Smooth muscle cell (in vitro differentiated cells): ENCODE measurements around the gene SNX9. TPM values are rescaled to one million over a fixed set of nuclear protein-coding genes. Genes with fewer than 3 reads are reported as not detected.
"Not testable (repeated sequence)": the region's sequence is repeated elsewhere in the genome, so short reads cannot be mapped to it uniquely, and the experiment has no call there.

Source experiments
- DNase-seq: peaks from one replicate; lab custom pipeline; 2025; ENCODE audit not compliant: unreplicated experiment; lab: John Stamatoyannopoulos, UW
- H2AFZ ChIP-seq: fragments of 200-600 bp; sonication (generic); 2 replicates; pipeline ENCODE4 v1.6.0; 2016; ENCODE audit warnings: antibody characterized with exemption, low read depth, mild to moderate bottlenecking
- H3F3A ChIP-seq: fragments of 200-600 bp; sonication (generic); 2 replicates; pipeline ENCODE4 v1.6.0; 2017; ENCODE audit warnings: antibody characterized with exemption, low read depth
- H3K27ac ChIP-seq: fragments of 200-600 bp; sonication (generic); 2 replicates; pipeline ENCODE4 v1.5.1; 2016; ENCODE audit warnings: low read depth, mild to moderate bottlenecking
- H3K27me3 ChIP-seq: fragments of 200-600 bp; sonication (generic); 2 replicates; pipeline ENCODE4 v1.6.1; 2016; ENCODE audit warnings: low read depth, mild to moderate bottlenecking
- H3K36me3 ChIP-seq: fragments of 200-600 bp; sonication (generic); 2 replicates; pipeline ENCODE4 v1.5.1; 2016; ENCODE audit warnings: low read depth
- H3K4me1 ChIP-seq: fragments of 200-600 bp; sonication (generic); 2 replicates; pipeline ENCODE4 v1.5.1; 2016; ENCODE audit warnings: low read depth
- H3K4me2 ChIP-seq: fragments of 200-600 bp; sonication (generic); 2 replicates; pipeline ENCODE4 v1.6.0; 2016; ENCODE audit warnings: mild to moderate bottlenecking
- H3K4me3 ChIP-seq: fragments of 200-600 bp; sonication (generic); 2 replicates; pipeline ENCODE4 v1.5.1; 2016; ENCODE audit warnings: mild to moderate bottlenecking
- H3K79me2 ChIP-seq: fragments of 200-600 bp; sonication (generic); 2 replicates; pipeline ENCODE4 v1.6.0; 2016; ENCODE audit warnings: low read depth, mild to moderate bottlenecking
- H3K9ac ChIP-seq: fragments of 200-600 bp; sonication (generic); 2 replicates; pipeline ENCODE4 v1.6.0; 2016; ENCODE audit warnings: low read depth
- H3K9me3 ChIP-seq: fragments of 200-600 bp; sonication (generic); replicated peaks from 2 replicates; pipeline ENCODE4 v1.5.1; 2016; ENCODE audit warnings: low read depth
- H4K20me1 ChIP-seq: fragments of 200-600 bp; sonication (generic); 2 replicates; pipeline ENCODE4 v1.6.0; 2016; ENCODE audit warnings: low read depth
- CTCF ChIP-seq: fragments of 200-600 bp; sonication (generic); IDR thresholded peaks from 2 replicates; pipeline ENCODE4 v1.5.1; 2017; ENCODE audit warnings: borderline replicate concordance, mild to moderate bottlenecking, antibody characterized with exemption; ENCODE audit not compliant: insufficient read depth, poor library complexity, severe bottlenecking
- WGBS: methylation state at CpG from one replicate; pipeline ENCODE4 v1.1.7; 2016; ENCODE audit warnings: low lambda C conversion rate; 5-methylcytosine and 5-hydroxymethylcytosine counted together
- polyA plus RNA-seq: library from polyadenylated mRNA; unstranded; fragments of >200 nt; fragmentation: Nextera tagmentation; extraction: Ambion mirVana; gene quantifications from 2 replicates; pipeline ENCODE4 v1.2.1, GENCODE V29; 2016
- total RNA-seq: library from RNA; depleted of rRNA; stranded (reverse); fragments of >200 nt; gene quantifications from 2 replicates; pipeline ENCODE4 v1.2.3, GENCODE V29; 2014

The SNX9 gene
- total and polyA plus RNA-seq, 2 experiments from 2014 or later, result 28.9 to 29.0 TPM

DNA sequence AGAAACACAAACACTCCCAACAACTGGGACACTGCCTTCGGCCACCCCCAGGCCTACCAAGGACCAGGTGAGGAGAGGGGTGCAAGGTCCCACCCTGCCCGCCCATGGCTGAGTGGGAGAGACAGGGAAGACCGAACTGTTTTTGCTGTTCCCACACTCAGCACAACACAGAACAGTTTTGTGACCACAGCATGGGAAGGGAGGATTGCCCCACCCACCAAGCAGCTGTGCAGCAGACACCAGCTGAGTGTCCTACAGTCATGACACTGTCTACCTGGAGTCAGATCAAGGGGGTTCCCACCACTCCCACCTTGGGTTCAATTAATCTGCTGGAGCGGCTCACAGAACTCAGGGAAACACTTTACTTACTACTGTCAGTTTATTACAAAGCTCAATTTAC lies 73.9 kb downstream of the SNX9 start:
- DNase-seq, result no peak
- no peaks in the 10 kb centered on the region for H3K9me3 ChIP-seq
- H3K4me3 ChIP-seq, result no peak overlapping the region
- no peak overlapping the region for H3K4me2 ChIP-seq
- peaks cover 29% of the 10 kb centered on the region for H4K20me1 ChIP-seq
- H3F3A ChIP-seq, result no peaks in the 10 kb centered on the region
- H3K4me1 ChIP-seq, result peaks cover 7% of the 10 kb centered on the region
- H3K9ac ChIP-seq, result no peak overlapping the region
- H3K27ac ChIP-seq, result no peak overlapping the region
- no peak overlapping the region for H2AFZ ChIP-seq
- no peak for TF ChIP-seq CTCF
- no peaks in the 10 kb centered on the region for H3K27me3 ChIP-seq
- peaks cover 5% of the 10 kb centered on the region for H3K79me2 ChIP-seq
- peaks cover 4% of the 10 kb centered on the region for H3K36me3 ChIP-seq
- WGBS, result 91% methylated on average over 4 of the region's 4 CpGs

- H3K4me3 ChIP-seq, result no peak overlapping the region
- H3F3A ChIP-seq, result no peaks in the 10 kb centered on the region
- H3K4me1 ChIP-seq, result peaks cover 7% of the 10 kb centered on the region
- no peak overlapping the region for H3K27ac ChIP-seq
- H3K9me3 ChIP-seq, result no peaks in the 10 kb centered on the region
- H3K4me2 ChIP-seq, result no peak overlapping the region
- peaks cover 4% of the 10 kb centered on the region for H3K36me3 ChIP-seq
- H2AFZ ChIP-seq, result no peak overlapping the region
- DNase-seq, result no peak
- no peak overlapping the region for H3K9ac ChIP-seq
- H3K27me3 ChIP-seq, result no peaks in the 10 kb centered on the region
- H3K79me2 ChIP-seq, result peaks cover 5% of the 10 kb centered on the region
- TF ChIP-seq CTCF, result no peak
- WGBS, result 83% methylated on average over 7 of the region's 7 CpGs
- peaks cover 23% of the 10 kb centered on the region for H4K20me1 ChIP-seq
Measured at GRCh38 chr6:157898169-157898568, 75.1 kb downstream of the SNX9 start.

DNA sequence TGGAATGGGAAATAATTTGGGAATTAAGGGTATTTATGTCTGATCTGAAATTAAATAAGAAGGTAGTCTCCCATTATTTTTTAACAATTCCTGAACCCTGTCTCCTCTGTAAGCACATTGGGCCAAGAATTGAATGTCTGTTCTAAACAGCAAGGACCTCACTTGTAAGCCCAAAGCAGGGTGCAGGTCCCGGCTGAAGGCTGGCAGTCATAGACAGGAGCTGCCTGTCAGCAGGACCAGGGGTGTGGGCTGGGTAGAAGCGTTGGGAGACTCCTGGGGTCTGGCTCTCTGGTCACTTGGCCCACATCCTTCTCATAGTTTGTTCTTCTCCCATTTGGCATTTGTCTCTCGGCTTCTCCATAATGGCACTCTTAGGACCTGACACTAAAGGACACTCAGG lies 75.6 kb downstream of the SNX9 start:
- no peaks in the 10 kb centered on the region for H3K9me3 ChIP-seq

GRCh38 chr6:157900262-157900661 lies 77.2 kb downstream of the SNX9 start:
- H3F3A ChIP-seq, H3K4me2 ChIP-seq, H2AFZ ChIP-seq, H3K4me3 ChIP-seq, H3K9ac ChIP-seq, H4K20me1 ChIP-seq, H3K9me3 ChIP-seq, H3K27me3 ChIP-seq, H3K79me2 ChIP-seq, H3K36me3 ChIP-seq, DNase-seq: not testable (repeated sequence)
- peak overlapping the region; percentile 28 for H3K27ac ChIP-seq
- H3K4me1 ChIP-seq, result peaks cover 14% of the 10 kb centered on the region
- 83% methylated on average over 11 of the region's 11 CpGs for whole genome bisulfite sequencing

More for the DNA sequence above, 75.6 kb downstream of the SNX9 start:
- no peak overlapping the region for H3K4me3 ChIP-seq
- H3F3A ChIP-seq, result no peaks in the 10 kb centered on the region
- peaks cover 5% of the 10 kb centered on the region for H3K79me2 ChIP-seq
- H3K4me1 ChIP-seq, result peaks cover 7% of the 10 kb centered on the region
- no peak for DNase-seq
- TF ChIP-seq CTCF, result no peak
- no peak overlapping the region for H3K9ac ChIP-seq
- H3K36me3 ChIP-seq, result peaks cover 4% of the 10 kb centered on the region
- H3K4me2 ChIP-seq, result no peak overlapping the region
- peaks cover 20% of the 10 kb centered on the region for H4K20me1 ChIP-seq
- H3K27ac ChIP-seq, result no peak overlapping the region
- no peak overlapping the region for H2AFZ ChIP-seq
- H3K27me3 ChIP-seq, result no peaks in the 10 kb centered on the region
- WGBS, result 80% methylated on average over 3 of the region's 3 CpGs

GRCh38 chr6:157900751-157901150 lies 77.7 kb downstream of the SNX9 start:
- H3K4me1 ChIP-seq, result peaks cover 19% of the 10 kb centered on the region
- H3K4me3 ChIP-seq, H2AFZ ChIP-seq, H3K9ac ChIP-seq, H3K79me2 ChIP-seq, H4K20me1 ChIP-seq, H3K4me2 ChIP-seq, H3K27me3 ChIP-seq, H3K27ac ChIP-seq, H3K9me3 ChIP-seq, H3K36me3 ChIP-seq, H3F3A ChIP-seq, DNase-seq: not testable (repeated sequence)
- WGBS, result 51% methylated on average over 4 of the region's 4 CpGs
